CD8-positive, alpha-beta memory T cell (primary cell): ENCODE measurements around the gene CTTNBP2. TPM values are rescaled to one million over a fixed set of nuclear protein-coding genes. Genes with fewer than 3 reads are reported as not detected.

Source experiments
- CTCF ChIA-PET: fragments of 350-600 bp; sonication (Branson Sonifier 250); formaldehyde crosslinking; loops from one replicate; lab custom pipeline; 2021; ENCODE audit warnings: antibody characterized with exemption; lab: Charles Lee
- POLR2A ChIA-PET: fragments of 350-600 bp; sonication (Branson Sonifier 250); formaldehyde crosslinking; loops from one replicate; lab custom pipeline; 2021; ENCODE audit warnings: antibody characterized with exemption; lab: Charles Lee
- DNase-seq, 5 donors: peaks; one replicate each; pipeline versions ENCODE4 v3.0.0 to v3.0.0-alpha.2; 2020 to 2022; ENCODE audit warnings: mixed read lengths in 1 of 5
- H3K27ac ChIP-seq: one replicate; pipeline ENCODE4 v1.7.0; 2013; ENCODE audit warnings: low read depth, mild to moderate bottlenecking, low read length, moderate library complexity
- H3K27me3 ChIP-seq: 2 replicates; pipeline ENCODE4 v1.7.0; 2013; ENCODE audit warnings: low read length, mild to moderate bottlenecking; ENCODE audit not compliant: insufficient read depth, poor library complexity, severe bottlenecking
- H3K36me3 ChIP-seq: 2 replicates; pipeline ENCODE4 v1.7.0; 2013; ENCODE audit warnings: mild to moderate bottlenecking, low read length, moderate library complexity; ENCODE audit not compliant: insufficient read depth
- H3K4me1 ChIP-seq: 2 replicates; pipeline ENCODE4 v1.7.0; 2013; ENCODE audit warnings: mild to moderate bottlenecking, low read length, moderate library complexity; ENCODE audit not compliant: insufficient read depth
- H3K4me3 ChIP-seq: 2 replicates; pipeline ENCODE4 v1.7.0; 2013; ENCODE audit warnings: mild to moderate bottlenecking, low read length
- H3K9me3 ChIP-seq: 2 replicates; pipeline ENCODE4 v1.7.0; 2013; ENCODE audit warnings: mild to moderate bottlenecking, low read length
- H3K27ac Mint-ChIP-seq, 8 donors: one replicate each; pipeline ENCODE4 v1.8.0; 2020 to 2021; ENCODE audit warnings: mixed read lengths in 8 of 8, mild to moderate bottlenecking in 6 of 8, inconsistent platforms in 3 of 8, moderate library complexity in 3 of 8
- H3K27me3 Mint-ChIP-seq, 2 donors: one replicate each; pipeline ENCODE4 v1.8.0; 2020 to 2021; ENCODE audit warnings: mixed read lengths in 2 of 2, mild to moderate bottlenecking in 1 of 2, moderate library complexity in 1 of 2
- H3K36me3 Mint-ChIP-seq, 3 donors: one replicate each; pipeline ENCODE4 v1.8.0; 2020 to 2021; ENCODE audit warnings: mixed read lengths in 3 of 3, inconsistent platforms in 1 of 3, mild to moderate bottlenecking in 1 of 3
- H3K4me1 Mint-ChIP-seq, 3 donors: one replicate each; pipeline ENCODE4 v1.8.0; 2020 to 2021; ENCODE audit warnings: mixed read lengths in 3 of 3, inconsistent platforms in 1 of 3, mild to moderate bottlenecking in 1 of 3
- H3K4me3 Mint-ChIP-seq, 7 donors: one replicate each; pipeline ENCODE4 v1.8.0; 2020 to 2021; ENCODE audit warnings: mixed read lengths in 7 of 7, mild to moderate bottlenecking in 6 of 7, moderate library complexity in 4 of 7, inconsistent platforms in 2 of 7
- H3K9me3 Mint-ChIP-seq, 5 donors: one replicate each; pipeline ENCODE4 v1.8.0; 2020 to 2022; ENCODE audit warnings: mixed read lengths in 5 of 5, mild to moderate bottlenecking in 3 of 5, moderate library complexity in 2 of 5, inconsistent platforms in 1 of 5
- polyA plus RNA-seq: library from polyadenylated mRNA; unstranded; fragments of 300-500 nt; fragmentation: Illumina TruSeq; gene quantifications from one replicate; pipeline ENCODE4 v1.2.3, GENCODE V29; 2021
- total RNA-seq, 2 experiments: library from RNA; stranded (reverse); gene quantifications; one replicate each; pipeline ENCODE4 v1.2.3, GENCODE V29; 2021

Gene CTTNBP2
- total and polyA plus RNA-seq, 3 experiments from 2014 or later = not detected

DNA sequence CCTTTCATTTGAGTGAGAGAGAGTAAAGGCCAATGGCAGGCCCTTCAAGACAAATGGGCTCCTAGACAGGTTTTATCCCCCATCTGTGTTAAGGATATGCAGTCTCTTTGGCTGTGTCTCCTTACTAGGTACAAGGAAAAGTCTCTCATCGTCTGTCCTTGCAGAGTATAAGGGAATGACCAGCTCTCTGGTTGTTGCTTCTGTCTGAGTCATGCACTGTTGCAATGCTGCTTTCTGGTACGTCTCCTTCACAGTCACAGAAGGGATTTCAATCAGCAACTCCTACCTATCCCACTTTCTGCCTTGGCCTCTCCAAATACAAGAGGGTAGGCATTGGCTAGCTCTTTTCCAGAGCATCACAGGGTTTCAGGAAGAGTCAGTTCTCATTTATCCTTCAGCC is 48.1 kb downstream of the CTTNBP2 start:
- H3K36me3 ChIP-seq = no peaks in the 10 kb centered on the region
- no peak overlapping the region for H3K27ac ChIP-seq
- H3K4me3 Mint-ChIP-seq = no peak overlapping the region
- no peaks in the 10 kb centered on the region for H3K27me3 Mint-ChIP-seq
- H3K36me3 Mint-ChIP-seq = no peaks in the 10 kb centered on the region
- no peaks in the 10 kb centered on the region for H3K27me3 ChIP-seq
- POLR2A ChIA-PET = no interaction called here
- H3K4me1 Mint-ChIP-seq = no peaks in the 10 kb centered on the region
- no peaks in the 10 kb centered on the region for H3K4me1 ChIP-seq
- DNase-seq = no peak
- no peaks in the 10 kb centered on the region for H3K9me3 ChIP-seq
- no peak overlapping the region for H3K27ac Mint-ChIP-seq
- H3K9me3 Mint-ChIP-seq = no peaks in the 10 kb centered on the region
- H3K4me3 ChIP-seq = no peak overlapping the region
- CTCF ChIA-PET = no interaction called here

DNA sequence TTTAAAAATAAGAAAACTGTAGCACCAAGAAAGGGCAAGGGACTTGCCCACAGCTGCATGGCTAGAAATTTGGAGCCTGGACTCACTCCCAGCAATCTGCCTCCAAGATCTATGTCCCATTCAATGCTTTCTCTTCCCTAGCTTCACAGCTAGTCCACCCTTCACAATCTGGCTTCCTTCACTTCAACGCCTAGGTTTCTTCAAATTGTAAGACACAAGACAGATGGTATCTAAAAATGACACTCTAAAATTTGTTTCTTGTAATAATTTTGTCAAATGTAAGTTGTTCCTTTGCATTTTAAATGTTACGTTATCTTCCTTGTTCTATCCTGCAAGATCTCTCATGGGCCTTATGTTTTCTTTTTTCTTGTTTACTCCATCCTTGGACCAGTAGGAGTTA is 48.6 kb downstream of the CTTNBP2 start:
- no peaks in the 10 kb centered on the region for H3K27me3 ChIP-seq
- no peak overlapping the region for H3K4me3 ChIP-seq
- Mint-ChIP-seq H3K9me3 (no peaks in the 10 kb centered on the region), H3K4me1 (no peaks in the 10 kb centered on the region), H3K27me3 (no peaks in the 10 kb centered on the region), H3K4me3 (no peak overlapping the region), H3K27ac (no peak overlapping the region), H3K36me3 (no peaks in the 10 kb centered on the region)
- no peak for DNase-seq
- ChIA-PET CTCF (no interaction called here), POLR2A (no interaction called here)
- H3K4me1 ChIP-seq = no peaks in the 10 kb centered on the region
- H3K27ac ChIP-seq = no peak overlapping the region
- no peaks in the 10 kb centered on the region for H3K36me3 ChIP-seq
- H3K9me3 ChIP-seq = no peaks in the 10 kb centered on the region

- H3K36me3 Mint-ChIP-seq = no peaks in the 10 kb centered on the region
- H3K27me3 Mint-ChIP-seq = peaks cover 0 to 3% of the 10 kb centered on the region in 2 donors
- Histone ChIP-seq H3K9me3 (no peaks in the 10 kb centered on the region), H3K36me3 (no peaks in the 10 kb centered on the region), H3K27ac (no peak overlapping the region), H3K27me3 (no peaks in the 10 kb centered on the region), H3K4me3 (no peak overlapping the region), H3K4me1 (no peaks in the 10 kb centered on the region)
- H3K9me3 Mint-ChIP-seq = no peaks in the 10 kb centered on the region
- H3K27ac Mint-ChIP-seq = no peak overlapping the region
- H3K4me3 Mint-ChIP-seq = no peak overlapping the region
- CTCF ChIA-PET = no interaction called here
- DNase-seq = no peak
- H3K4me1 Mint-ChIP-seq = no peaks in the 10 kb centered on the region
- POLR2A ChIA-PET = no interaction called here
Measured at GRCh38 chr7:117819558-117819957, 53.7 kb downstream of the CTTNBP2 start.

DNA sequence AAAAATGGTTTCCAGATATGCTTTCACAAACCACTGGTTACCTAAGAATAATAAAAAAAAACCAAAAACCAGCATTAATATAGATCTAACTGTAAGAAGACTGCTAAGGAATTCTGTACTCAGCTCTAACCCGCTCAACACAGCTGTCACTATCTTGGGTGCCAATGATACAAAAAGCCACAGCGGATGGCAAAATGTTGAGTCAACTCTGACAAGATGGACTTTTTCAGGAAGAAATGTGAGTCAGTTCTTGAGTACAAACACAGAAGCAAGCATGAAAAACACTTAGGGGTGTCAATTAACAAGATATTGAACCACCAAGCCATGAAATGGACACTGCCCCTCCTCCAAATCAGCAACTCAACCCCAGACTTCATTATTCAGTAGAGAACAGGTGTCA is 55.0 kb downstream of the CTTNBP2 start:
- Mint-ChIP-seq H3K4me3 (no peak overlapping the region), H3K27me3 (peaks cover 0 to 3% of the 10 kb centered on the region in 2 donors), H3K36me3 (no peaks in the 10 kb centered on the region), H3K4me1 (no peaks in the 10 kb centered on the region), H3K27ac (no peak overlapping the region), H3K9me3 (no peaks in the 10 kb centered on the region)
- Histone ChIP-seq H3K4me3 (no peak overlapping the region), H3K27me3 (no peaks in the 10 kb centered on the region), H3K9me3 (no peaks in the 10 kb centered on the region), H3K36me3 (no peaks in the 10 kb centered on the region), H3K4me1 (no peaks in the 10 kb centered on the region), H3K27ac (no peak overlapping the region)
- ChIA-PET POLR2A (no interaction called here), CTCF (no interaction called here)
- DNase-seq = no peak

- Histone ChIP-seq H3K36me3 (no peaks in the 10 kb centered on the region), H3K4me1 (no peaks in the 10 kb centered on the region), H3K4me3 (no peak overlapping the region), H3K9me3 (no peaks in the 10 kb centered on the region), H3K27ac (no peak overlapping the region), H3K27me3 (no peaks in the 10 kb centered on the region)
- POLR2A ChIA-PET = no interaction called here
- CTCF ChIA-PET = no interaction called here
- Mint-ChIP-seq H3K36me3 (no peaks in the 10 kb centered on the region), H3K27ac (no peak overlapping the region), H3K4me1 (no peaks in the 10 kb centered on the region), H3K4me3 (no peak overlapping the region), H3K27me3 (peaks cover 0 to 3% of the 10 kb centered on the region in 2 donors), H3K9me3 (no peaks in the 10 kb centered on the region)
- DNase-seq = no peak
Measured at GRCh38 chr7:117816727-117817126, 56.5 kb downstream of the CTTNBP2 start.

DNA sequence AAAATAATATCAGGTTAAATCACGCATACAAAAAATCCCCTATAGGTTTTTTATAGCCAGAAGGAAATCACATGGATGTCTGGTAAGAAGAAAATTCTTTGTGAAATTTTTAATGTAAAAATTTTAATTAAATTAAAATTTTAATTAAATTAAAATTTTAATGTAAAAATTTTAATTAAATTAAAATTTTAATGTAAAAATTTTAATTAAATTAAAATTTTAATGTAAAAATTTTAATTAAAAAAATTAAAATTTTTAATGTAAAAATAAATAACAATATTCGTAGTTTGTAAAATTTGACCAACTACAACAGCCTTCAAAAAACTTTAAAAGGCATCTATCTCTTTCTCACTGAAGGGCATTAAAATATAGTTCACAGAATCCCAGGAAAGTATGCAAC is 61.5 kb downstream of the CTTNBP2 start:
- no peak overlapping the region for H3K27ac ChIP-seq
- no peaks in the 10 kb centered on the region for H3K9me3 ChIP-seq
- no peaks in the 10 kb centered on the region for H3K4me1 ChIP-seq
- H3K36me3 ChIP-seq = no peaks in the 10 kb centered on the region
- H3K4me3 ChIP-seq = no peak overlapping the region
- ChIA-PET POLR2A (no interaction called here), CTCF (interaction anchor here (1.2 kb wide), 1 partner anchor 19 kb away, joined by 3 read pairs; no protein-coding TSS in a partner anchor)
- no peak overlapping the region for H3K27ac Mint-ChIP-seq
- H3K27me3 ChIP-seq = no peaks in the 10 kb centered on the region
- no peaks in the 10 kb centered on the region for H3K9me3 Mint-ChIP-seq
- peaks cover 0 to 2% of the 10 kb centered on the region in 2 donors for H3K27me3 Mint-ChIP-seq
- H3K36me3 Mint-ChIP-seq = no peaks in the 10 kb centered on the region
- H3K4me3 Mint-ChIP-seq = no peak overlapping the region
- H3K4me1 Mint-ChIP-seq = no peaks in the 10 kb centered on the region
- no peak for DNase-seq

DNA sequence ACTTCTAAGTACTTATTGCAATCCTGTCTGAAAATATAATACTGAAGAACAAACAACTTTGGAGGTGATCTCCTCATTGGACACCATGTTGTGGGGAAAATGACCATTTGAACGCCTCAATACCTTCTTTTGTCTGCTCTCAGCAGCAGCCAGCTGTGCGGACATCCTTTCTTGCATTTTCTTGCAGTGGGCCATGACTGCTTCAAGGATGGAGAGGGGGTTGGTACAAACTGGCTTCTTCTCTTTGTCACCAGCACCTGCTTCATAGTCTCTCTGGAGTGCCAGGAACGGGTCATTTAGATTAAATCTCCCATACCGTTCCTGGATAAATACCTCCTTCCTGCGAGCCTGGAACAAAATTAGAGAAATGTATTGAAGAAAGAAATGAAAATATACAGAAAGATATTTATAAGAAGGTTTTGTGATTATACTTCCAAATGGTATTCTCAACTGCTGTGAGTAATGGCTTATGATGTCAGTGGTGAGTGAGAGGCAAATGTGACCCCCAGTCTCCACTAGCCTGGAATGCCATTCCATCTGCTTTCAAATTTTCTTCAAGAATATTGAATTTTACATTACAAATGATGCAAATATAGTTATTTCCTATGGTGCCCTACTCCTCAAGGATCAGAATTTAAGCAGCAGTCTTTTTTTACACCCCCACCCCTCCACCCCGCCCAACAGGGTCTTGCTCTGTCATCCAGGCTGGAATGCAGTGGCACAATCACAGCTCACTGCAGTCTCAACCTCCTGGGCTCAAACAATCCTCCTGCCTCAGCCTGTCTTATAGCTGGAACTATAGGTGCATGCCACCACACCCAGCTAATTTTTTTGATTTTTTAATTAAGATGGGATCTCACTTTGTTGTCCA is 62.4 kb downstream of the CTTNBP2 start:
- H3K27me3 ChIP-seq = no peaks in the 10 kb centered on the region
- CTCF ChIA-PET = no interaction called here

DNA sequence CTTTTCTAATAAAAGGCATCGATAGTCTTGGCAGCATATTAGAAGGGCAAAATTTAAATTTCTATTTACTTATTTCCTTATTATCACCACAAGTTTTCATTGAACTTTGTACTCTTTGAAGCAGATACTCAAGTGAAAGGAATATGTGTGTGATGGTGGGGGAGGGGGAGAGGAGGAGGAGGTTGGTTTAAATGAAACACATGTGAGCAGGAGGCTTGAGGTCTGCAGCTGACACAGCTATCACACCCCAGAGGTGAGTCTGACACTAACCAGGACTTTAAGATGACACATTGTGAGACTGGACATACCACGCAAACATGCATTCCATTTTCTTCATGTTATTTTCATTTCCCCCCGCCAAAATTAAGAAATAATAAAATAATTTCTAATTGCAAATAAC is 63.3 kb downstream of the CTTNBP2 start:
- no peak overlapping the region for H3K27ac Mint-ChIP-seq
- no peaks in the 10 kb centered on the region for H3K36me3 Mint-ChIP-seq
- H3K9me3 Mint-ChIP-seq = peaks cover 0 to 4% (median 0%) of the 10 kb centered on the region in 5 donors

More for the DNA sequence above, 62.4 kb downstream of the CTTNBP2 start:
- no peak overlapping the region for H3K27ac ChIP-seq
- no peaks in the 10 kb centered on the region for H3K4me1 ChIP-seq
- no peak overlapping the region for H3K4me3 ChIP-seq
- H3K36me3 ChIP-seq = no peaks in the 10 kb centered on the region
- Mint-ChIP-seq H3K27me3 (peaks cover 0 to 1% of the 10 kb centered on the region in 2 donors), H3K4me3 (no peak overlapping the region), H3K36me3 (no peaks in the 10 kb centered on the region), H3K9me3 (peaks cover 0 to 4% (median 0%) of the 10 kb centered on the region in 5 donors), H3K4me1 (no peaks in the 10 kb centered on the region), H3K27ac (no peak overlapping the region)
- POLR2A ChIA-PET = no interaction called here
- no peak for DNase-seq
- H3K9me3 ChIP-seq = no peaks in the 10 kb centered on the region

More for the DNA sequence above, 63.3 kb downstream of the CTTNBP2 start:
- Histone ChIP-seq H3K27me3 (no peaks in the 10 kb centered on the region), H3K9me3 (no peaks in the 10 kb centered on the region), H3K4me1 (no peaks in the 10 kb centered on the region), H3K36me3 (no peaks in the 10 kb centered on the region), H3K4me3 (no peak overlapping the region), H3K27ac (no peak overlapping the region)
- Mint-ChIP-seq H3K27me3 (peaks cover 0 to 1% of the 10 kb centered on the region in 2 donors), H3K4me1 (no peaks in the 10 kb centered on the region), H3K4me3 (no peak overlapping the region)
- ChIA-PET POLR2A (no interaction called here), CTCF (no interaction called here)
- no peak for DNase-seq
